Cardiac fibroblast (primary cell): ENCODE results near the gene DVL2.
A peak's percentile ranks its signal among the peaks of the same experiment; 100 is the strongest.

Experiments
- DNase-seq, 2 donors: peaks; one replicate each; pipeline versions ENCODE4 v3.0.0 to v3.0.0-alpha.2; 2010; ENCODE audit warnings: low read depth in 2 of 2
- H3K4me3 ChIP-seq, 2 donors: replicated peaks in 1 of 2; 1 replicate in 1 of 2; 2 replicates in 1 of 2; pipeline ENCODE4 v1.5.1; 2011; ENCODE audit warnings: low read depth in 2 of 2, low read length in 2 of 2, mild to moderate bottlenecking in 2 of 2, moderate library complexity in 1 of 2
- TF ChIP-seq, protein P1 (sequence below): IDR thresholded peaks from one replicate; pipeline ENCODE4 v1.5.1; 2011; ENCODE audit warnings: low read depth, mild to moderate bottlenecking, low read length, inconsistent platforms

DVL2 gene

DNA sequence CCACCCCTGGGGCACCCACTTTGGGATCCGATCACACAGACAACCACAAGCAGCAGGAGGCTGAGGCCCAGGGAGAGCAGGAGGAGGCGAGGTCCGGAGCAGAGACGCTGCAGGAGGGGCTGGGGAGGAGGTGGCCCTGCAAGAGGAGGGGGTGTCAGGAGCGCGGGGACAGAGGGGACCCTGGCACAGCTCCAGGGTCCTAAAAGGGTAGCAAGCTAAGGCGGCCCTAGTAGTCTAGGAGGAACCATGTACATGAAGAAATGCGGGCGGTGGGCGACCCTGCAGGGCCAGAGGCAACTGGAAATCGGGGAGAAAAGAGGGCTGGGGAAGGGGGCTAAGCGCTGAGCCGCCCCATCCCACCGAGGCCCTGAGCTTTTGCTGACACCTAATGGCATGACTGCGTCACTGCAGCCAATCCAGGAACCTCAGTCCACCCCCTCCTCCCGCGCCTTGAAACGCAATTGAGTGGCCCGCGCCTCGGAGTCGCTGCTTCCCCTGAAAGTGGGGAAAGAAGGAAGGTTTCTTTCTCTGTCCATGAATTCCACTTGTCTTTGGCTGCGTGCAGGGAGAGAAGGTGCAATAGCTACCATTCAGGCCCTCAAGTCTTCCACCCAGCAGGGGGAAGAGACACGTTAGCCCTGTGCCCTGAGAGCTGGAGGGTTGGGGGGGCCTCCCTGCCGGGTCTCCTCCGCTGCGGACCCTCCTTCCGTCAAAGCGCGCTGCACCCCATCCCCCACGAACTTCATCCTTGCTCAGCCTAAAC, 56.9 kb downstream of the DVL2 start:
- TF ChIP-seq, protein P1, sequence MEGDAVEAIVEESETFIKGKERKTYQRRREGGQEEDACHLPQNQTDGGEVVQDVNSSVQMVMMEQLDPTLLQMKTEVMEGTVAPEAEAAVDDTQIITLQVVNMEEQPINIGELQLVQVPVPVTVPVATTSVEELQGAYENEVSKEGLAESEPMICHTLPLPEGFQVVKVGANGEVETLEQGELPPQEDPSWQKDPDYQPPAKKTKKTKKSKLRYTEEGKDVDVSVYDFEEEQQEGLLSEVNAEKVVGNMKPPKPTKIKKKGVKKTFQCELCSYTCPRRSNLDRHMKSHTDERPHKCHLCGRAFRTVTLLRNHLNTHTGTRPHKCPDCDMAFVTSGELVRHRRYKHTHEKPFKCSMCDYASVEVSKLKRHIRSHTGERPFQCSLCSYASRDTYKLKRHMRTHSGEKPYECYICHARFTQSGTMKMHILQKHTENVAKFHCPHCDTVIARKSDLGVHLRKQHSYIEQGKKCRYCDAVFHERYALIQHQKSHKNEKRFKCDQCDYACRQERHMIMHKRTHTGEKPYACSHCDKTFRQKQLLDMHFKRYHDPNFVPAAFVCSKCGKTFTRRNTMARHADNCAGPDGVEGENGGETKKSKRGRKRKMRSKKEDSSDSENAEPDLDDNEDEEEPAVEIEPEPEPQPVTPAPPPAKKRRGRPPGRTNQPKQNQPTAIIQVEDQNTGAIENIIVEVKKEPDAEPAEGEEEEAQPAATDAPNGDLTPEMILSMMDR: peak; percentile 94

DNA sequence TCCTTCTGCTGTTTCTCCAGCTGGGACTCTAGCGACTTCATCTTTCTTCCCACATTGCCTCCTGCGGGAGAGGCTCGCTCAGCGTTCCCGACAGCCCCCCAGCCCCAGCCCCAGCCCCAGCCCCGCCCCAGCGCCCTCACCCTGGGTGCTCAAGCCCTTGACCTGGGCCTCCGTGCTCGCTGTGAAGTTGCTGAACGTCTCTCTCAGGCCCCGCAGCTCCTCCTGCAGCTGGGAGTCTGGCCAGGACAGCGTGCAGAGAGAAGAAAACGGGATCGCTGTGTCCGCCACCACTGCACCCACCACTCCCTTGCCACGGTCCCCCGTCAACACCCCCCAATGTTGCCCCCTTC, 57.5 kb downstream of the DVL2 start:
- TF ChIP-seq, protein P1: no peak
- H3K4me3 ChIP-seq: peak overlapping the region in 1 of 2 donors; percentile 45
- peak in 1 of 2 donors; percentile 24 for DNase-seq

More for the DNA sequence above, 56.9 kb downstream of the DVL2 start:
- H3K4me3 ChIP-seq: peak overlapping the region; percentile 38 to 45
- peak; percentile 59 to 69 for DNase-seq

DNA sequence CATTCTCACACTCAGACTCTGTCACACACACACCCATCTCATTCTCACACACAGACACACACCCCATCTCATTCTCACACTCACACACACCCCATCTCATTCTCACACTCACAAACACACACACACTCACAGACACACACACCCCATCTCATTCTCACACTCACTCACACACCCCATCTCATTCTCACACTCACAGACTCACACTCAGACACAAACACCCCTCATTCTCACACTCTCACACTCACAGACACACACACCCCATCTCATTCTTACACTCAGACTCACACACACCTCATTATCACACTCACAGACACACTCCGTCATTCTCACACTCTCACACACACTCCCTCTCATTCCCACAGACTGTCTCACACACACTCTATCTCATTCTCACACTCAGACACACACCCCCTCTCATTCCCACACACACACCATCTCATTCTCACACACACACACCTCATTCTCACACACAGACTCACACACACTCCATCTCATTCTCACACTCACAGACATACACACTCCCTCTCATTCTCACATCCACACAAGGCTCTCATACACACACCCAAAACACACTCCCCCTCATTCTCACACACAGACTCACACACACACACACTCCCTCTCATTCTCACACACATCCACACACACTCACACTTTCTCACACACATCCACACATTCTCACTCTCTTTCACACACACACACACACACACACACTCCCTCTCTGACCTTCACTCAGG, 58.0 kb downstream of the DVL2 start:
- TF ChIP-seq, protein P1: no peak
- H3K4me3 ChIP-seq: no peak overlapping the region
- DNase-seq: no peak
